GM19043 (cell line): ENCODE measurements around the gene FABP1.

Source experiments
- ATAC-seq: cut with Tn5 transposase; IDR thresholded peaks from one replicate; pipeline ENCODE4 v1.9.1; 2021; ENCODE audit warnings: low read depth; ENCODE audit not compliant: unreplicated experiment

Gene FABP1

DNA sequence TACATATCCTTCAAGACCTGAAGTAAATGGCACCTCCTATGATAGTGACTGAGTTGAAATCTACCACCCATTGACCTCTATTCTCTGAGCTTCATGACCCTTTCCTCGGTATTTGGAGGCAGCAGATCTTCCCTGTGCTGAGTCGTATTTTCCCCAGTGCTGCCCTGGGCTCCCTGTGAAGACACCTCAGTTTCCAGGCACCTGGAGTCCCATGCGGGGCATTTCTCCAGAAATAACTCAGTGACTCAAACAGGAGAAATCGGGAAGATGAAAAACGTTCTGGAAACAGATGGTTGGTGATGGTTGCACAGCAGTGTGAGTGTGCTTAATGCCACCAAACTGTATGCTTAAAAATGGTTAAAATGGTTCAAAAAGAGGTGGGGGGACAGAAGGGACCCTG is 42.3 kb downstream of the FABP1 start:
- ATAC-seq: no peak

DNA sequence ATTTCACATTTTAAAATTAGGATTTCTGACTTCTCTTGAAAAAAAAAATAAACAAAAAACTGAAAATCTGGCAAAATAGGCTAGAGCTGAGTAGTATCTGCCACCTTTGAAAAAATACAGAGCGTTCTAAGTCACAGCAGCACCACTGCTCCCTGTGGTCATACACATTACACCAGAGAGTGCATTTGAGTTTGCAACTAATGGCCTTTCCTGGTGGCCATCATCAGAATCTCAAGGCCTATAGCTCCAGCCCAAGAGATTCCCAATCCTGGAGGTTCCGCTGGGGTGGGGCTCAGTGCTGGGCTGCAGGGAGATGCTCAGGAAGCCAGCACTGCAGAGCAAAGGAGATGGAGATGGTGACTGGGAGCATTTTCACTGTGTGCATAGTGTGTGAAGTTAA is 42.8 kb downstream of the FABP1 start:
- ATAC-seq: no peak

DNA sequence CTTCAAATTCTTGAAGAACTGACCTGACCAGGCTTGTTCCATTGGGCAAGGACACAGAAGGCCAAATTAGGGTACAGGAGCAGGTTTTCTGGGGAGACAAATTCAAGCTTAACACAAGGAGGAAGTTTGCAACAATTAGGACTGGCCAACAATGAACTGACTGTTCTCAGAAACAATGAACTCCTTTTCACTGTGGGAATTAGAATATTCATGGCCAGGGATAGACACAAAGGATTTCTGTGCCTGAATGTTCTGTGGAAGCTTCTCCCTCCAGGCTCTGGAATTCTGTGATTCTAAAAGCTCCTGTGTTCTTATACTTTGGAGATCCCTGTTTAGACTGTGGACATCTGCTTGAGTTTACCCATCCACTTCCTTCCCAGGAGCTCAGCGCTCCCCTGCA is 45.1 kb downstream of the FABP1 start:
- ATAC-seq: no peak

DNA sequence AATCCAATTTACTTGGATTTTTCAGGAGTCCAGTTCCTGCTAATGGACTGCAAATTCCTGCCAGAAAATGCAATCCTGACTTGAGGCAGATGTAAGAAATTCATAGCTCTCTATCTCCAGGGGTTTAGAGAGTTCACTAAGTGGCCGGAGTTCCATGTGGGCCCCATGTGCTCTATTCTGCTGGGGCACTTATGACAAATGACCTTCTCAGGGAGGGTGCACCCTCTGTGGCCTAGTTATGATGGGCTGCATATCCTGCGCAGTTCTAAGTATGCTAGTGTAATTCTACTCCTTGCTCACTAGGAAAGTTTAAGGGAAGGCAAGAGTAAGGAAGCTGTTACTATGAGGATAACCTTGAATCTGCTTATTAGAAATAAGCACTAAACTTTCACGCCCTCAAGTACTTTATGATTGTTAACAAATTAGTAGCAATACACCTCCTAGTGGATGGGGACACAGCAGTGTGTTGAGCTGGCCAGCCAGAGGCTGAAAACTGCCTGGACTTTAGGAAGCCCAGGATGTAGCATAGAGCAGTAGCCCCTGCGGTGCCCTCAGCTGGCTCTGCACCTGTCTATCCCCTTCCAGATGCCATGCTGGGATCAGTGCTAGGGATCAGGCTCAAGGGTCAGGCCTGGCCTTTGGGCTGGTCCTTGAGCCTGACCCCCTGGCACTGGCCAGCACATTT is 45.8 kb downstream of the FABP1 start:
- no peak for ATAC-seq

DNA sequence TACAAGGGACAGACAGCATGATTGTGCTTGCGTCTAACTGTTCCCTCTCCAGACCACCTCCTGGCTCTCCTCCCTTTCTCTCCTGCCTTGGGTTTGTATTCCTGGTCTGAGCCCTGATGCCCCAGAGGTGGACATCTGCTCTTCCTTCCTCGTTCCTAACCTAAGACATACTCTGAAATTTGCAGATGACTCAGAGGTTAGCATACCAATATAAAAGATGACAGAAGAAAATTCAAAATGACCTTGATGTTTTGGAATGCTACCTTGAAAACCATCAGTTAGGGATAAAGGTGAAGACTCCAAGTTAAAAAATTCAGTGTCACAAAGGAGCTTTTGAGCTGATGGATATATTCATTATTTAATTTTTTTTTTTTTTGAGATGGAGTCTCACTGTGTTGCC is 47.3 kb downstream of the FABP1 start:
- no peak for ATAC-seq

DNA sequence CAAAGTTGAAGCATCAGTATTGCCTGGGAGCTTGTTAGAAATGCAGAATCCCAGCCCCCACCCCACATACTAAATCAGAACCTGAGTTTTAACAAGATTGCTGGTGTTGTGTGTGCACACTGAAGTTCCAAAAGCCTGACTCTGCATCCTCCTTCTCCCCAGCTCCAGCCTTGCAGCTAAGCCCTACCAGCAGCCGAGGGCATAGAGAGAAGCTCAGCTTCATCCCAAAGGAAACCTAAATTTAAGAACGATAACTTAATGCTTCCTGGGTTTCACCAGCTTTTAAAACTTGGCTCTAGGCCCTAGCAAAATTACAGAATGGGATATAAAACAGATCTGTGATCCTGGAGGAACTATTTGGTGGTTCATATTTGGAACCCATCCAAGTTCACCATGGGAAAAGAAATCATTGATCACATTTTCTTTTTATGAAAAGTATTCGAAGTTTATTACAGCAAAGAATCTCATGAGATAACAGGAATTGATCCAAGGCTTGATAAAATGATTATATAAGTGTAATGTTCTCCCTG is 49.2 kb downstream of the FABP1 start:
- ATAC-seq: no peak

DNA sequence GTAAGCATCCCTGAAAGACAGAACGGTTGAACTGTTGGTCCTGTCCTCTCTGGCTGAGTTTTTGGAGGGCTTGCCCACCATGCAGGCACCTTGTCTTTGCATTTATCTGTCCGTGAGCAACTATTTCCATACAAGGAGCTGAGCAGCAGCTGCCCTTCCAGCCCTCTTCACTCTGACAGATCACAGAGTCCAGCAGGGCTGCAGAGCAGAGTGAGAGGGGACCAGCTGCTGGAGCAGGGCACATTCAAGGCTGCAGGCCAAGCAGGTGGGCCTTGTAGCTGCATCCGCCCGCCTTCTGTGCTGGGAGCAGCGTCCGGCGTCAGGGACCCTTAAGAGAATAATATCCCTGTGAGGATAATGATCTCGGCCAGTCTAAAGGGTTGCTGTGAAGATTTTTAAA is 50.8 kb downstream of the FABP1 start:
- no peak for ATAC-seq

DNA sequence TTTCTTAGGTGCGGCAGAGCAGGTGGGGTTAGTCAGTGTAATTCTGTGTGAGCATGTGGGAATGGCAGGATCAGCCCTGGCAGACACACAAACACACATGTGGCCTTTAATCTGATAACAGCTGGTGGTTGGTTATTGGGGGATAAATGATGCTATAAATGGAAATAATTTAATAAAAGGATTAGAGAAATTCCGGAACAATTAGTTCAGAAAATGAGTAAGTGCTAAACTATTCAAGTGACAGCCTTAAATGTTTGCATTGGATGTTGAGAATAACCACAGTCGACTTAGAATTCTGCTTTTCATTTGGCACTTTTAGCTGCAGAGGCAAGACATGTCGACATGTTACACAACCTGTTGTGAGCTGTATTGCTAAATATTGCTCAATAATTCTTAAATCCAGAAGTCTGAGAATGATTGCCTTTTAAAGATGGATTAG is 53.0 kb downstream of the FABP1 start:
- ATAC-seq: no peak

DNA sequence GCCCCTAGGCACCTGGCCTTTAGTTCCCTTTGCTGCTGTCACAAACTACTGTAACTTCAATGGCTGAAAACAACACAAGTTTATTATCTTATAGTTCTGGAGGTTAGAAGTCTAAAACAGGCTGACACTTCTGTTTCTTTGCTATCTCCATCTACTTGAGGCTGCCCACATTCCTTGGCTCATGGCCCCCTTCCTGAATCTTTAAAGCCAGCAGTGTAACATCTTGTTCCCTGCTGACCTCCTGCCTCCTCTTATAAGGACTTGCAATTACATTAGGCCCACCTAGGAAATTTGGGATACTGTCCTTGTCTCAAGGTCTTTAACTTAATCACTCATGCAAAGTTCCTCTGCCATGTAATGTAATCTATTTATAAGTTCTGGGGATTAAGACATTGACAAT is 53.7 kb downstream of the FABP1 start:
- no peak for ATAC-seq
